ENCODE results near the gene CPEB4.

Gene CPEB4

DNA sequence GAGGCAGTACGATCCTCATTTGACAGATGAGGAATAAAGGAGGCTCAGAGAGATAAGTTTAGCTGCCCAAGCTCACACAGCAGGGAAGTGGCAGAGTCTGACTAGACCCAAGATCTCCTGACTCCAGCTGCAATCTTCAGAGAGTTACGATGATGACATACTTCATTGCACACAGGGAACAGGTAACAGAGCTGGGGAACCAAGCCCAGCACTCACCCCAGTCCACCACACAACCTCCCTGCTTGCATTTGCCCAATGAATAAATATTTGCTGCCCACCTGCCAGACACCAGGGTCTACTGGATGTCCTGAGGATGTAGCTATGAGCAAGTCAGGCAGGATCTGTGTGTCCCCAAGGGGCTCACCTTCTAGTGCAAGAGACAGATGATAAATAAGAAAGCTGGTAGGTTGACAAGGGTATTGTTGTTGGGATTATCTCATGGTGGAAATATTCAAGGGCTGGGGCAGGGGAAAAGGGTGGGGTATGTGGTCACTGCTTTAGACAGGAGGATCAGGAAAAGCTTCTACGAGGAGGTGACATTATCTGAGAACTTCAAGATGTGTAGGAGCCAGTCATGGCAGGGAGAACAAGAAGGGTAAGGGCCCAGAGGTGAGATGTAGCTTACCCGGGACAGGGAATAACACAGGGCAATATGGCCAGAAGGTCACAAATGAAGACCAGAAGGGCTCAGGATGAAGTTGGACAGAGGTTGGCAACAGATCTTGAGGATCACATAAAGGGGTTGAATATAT lies 28.6 kb upstream of the CPEB4 start:
- no peak for DNase-seq

DNA sequence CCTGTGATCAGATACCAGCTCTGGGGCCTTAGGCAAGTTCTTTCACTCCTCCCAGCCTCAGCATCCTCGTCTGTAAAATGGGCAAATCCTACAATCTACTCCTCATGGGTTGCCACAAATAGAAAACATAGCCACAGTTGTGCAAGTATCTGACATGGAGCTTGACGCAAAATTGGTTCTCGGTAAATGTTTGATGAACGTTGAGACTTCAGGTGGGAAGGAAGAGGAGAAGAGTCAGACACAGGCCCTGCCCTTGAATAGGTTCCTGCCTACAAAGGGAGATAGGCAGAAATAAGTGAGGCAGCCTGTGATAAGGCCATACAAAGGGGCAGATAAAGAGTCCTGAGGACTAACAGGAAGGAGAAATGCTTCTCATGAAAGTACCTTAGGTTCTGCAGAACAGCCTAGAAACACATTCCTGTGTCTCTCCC lies 26.1 kb upstream of the CPEB4 start:
- DNase-seq = no peak

DNA sequence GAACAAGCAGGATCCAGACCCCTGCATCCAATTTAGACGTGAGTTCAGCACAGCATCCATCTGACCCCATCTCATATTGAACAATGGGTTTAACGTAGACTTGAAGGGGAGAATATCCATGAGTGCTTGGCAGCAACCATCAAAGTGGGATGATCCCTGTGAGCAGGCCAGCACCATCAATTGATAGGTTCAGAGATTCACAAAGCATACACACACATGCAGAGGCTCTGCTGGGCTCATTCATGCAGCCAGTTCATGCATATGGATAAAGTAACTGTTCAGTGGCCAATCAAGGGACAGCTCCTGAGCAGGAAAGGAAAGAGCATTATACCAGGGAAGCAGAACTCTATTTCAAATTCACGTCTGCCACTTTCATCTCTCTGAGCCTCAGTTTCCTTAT lies 24.8 kb upstream of the CPEB4 start:
- no peak for DNase-seq

DNA sequence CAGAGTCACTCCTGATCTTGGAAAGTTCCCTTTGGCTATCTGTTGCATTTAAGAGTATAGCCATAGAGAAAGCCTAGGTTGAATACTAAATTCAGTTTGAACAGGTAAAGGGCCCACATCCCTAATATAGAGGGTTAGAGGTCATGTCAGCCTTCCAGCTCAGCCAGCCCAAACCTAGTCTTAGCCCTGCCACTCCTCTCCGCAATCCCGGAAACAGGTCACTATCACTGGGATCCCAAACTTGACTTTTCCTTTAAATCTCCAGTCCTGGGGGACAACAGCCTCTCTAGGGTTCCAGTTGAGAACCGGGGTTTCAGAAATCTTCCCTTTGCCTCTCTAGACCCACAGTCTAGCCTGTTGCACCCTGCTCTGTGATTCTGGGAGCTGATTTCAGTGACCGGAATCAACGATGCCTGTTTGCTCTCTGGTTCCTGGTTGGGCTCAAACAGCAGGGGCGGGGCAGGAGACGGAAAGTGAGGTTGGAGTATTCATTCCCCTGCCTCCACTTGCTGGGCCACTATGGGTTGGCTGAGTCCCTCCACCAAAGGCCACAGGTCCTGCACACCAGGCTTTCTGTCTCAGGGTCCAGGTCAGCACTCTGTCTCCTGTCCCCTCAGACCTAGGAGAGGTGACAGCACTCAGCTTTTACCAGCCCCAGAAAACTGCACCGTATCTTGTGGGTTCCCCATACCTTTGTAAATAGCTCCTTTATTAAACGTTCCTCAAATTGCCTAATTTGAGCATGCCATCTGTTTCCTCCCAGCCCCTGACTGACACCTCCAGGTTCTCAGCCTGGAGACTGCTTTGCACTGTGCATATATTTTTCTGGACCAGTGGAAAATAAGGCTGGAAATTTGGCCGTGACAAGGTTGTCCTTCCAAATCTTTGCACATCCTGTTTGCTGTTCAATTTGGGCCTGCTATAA lies 23.8 kb upstream of the CPEB4 start:
- peak in 1 of 2 donors; percentile 22 for DNase-seq

DNA sequence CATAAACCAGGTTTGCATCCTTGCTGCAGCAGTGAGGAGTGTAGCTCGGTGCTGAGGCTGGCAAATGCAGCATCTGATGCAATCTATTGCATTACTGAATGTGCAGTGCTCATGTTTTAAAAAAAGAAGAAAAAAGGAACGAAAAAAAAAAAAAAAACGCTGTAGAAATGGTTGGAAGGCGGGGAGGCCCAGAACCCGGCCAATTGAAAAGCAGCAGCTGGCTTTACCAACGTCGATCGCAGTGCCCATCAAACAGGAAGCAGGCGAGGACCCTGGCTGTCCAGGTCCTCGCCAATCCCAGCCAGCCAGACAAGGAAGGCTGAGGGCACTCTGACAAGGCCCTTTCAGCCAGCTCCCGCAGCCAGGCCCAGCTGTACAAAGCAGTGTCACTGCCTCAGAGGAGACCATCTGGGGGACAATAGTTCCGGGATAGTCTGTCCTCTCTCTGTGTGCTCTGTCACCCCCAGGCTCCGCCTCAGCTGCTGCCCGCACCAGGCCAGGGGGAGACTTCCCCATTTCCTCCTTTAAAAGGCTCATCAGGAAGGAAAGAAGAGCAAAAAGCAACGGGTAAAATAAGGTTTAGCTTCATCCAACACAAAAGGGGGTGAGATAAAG lies 21.8 kb upstream of the CPEB4 start:
- peak; percentile 67 to 68 for DNase-seq

DNA sequence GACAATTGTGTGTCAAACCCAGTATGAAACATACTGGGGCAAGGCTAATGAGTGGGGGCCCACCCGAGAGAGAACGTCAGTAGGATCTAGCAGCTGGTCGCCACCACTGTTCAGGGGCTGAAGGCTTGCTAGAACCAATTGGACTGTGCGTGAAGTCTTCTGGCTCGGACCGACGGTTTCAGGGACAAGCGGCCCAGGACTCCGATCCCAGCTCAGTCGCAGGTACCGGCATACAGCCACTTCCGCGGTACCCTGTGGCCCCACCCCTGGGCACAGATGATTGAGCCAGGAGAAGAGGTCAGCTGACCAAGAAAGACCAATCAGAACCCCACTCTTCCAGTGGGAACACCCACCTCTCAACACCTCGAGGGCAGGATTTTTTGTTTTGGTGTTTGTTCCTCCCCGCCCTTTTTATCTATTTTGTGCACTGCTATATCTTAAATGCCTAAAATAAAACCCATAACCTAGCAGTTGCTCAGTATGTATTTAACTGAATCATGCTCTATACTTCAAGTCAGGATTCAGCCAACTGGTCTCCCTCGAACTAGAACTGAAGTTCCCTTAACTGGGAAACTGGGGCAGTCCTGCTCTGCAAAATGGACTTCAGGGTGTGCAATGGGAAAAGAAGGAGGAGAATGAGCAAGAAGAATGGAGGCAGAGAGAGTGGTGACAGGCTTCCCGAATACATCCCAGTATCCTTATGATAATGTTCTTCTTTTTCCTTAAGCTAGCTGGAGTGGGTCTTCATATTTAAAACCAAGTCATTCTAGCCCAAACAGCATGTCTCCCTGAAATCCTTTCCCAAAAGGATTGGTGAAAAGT lies 21.1 kb upstream of the CPEB4 start:
- DNase-seq = no peak

DNA sequence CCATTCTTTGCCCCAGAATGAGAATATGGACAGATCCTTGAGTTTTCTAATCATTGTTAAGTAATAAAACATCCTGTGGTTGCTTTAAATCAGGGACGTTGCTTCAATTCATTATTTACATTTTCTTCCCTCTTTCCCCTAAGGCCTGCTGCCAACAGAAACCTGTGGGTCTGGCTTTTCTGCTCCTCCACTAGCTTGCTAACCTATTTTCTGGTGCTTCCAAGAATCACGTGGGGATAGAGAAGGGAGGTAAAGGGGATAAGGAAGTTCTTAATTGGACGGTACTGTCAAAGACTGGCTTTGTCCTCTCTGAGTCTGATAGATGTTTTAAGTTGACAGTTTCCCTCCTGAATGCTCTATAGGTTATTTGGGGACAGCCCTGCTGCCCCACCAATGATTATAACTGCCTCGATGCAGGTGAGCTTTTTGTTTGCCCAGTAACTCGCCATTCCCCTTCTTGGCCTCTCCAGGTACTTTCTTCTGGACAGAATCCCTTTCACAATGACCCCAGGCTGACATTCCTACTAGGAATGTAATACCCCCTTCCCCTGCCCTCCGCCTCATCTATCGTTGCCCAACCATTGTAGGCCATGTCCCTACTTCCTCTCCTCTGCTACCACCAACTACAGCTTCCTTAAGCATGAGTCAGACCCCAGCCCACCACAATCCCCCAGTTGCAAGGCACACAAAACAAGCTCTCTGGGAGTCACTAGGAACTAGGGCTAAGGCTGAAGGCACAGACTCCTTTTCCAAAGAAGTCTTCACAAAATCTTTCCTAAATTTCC lies 19.9 kb upstream of the CPEB4 start:
- peak; percentile 54 to 77 for DNase-seq

DNA sequence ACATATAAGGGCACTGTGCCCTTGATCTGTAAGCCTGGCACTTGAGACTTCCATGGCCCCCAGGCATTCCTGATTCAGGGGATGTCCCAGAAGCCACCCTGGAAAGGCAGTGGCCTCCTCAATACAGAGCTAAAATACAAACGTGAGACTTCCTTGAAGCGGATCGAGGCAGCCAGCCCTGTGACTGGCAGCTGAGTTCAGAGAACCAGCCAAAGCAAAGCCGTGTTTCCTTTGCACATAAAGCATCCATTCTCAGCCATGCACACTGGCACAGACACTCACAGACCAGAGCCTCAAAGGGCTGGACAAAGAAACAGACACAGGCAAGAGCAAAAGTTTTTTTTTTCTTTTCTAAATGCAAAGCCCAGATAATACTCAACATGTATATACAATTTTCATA lies 18.8 kb upstream of the CPEB4 start:
- DNase-seq = no peak

DNA sequence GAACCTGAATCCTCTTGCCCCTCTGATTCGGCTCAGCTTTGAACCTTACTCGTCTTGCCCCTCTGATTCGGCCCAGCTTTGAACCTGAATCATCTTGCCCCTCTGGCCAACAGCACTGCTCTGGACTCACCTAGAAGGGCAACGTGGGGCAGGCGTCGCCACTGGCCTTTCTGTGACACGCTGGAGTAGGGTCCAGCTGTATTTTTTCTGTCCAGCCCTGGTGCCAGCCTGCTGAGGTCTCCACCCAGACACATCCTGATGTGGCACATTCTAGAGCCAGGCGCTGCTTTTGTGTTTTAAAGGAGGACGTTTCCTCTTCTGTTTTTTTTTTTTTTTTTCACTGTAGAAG lies 15.2 kb upstream of the CPEB4 start:
- no peak for DNase-seq

DNA sequence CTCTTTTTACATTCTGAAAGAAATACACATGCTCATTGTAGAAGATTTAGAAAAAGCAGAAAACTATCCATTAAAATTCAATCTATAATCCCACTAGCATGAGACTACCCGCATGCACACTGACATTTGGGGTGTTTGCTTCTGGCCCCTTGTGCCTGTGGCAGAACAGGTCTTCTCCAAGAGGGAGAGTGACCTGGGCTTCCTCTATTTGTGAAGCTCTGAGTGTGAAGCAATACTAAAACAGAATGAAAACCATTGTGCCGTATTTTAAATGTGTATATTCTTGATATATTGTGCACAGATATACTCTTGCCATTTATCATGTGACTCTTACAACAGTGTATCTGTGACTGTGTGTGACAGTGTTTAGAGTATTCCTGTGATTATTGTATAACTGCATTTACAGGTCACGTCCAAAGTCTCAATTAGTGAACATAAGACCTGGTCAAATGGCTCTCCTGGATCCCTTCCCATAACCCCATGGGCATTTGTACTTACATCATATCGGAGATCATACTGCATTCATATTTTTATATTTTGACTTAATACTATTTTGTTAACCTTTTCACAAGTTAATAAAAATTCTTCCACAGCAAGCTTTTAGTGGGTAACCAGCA lies 14.7 kb upstream of the CPEB4 start:
- peak; percentile 34 for DNase-seq

DNA sequence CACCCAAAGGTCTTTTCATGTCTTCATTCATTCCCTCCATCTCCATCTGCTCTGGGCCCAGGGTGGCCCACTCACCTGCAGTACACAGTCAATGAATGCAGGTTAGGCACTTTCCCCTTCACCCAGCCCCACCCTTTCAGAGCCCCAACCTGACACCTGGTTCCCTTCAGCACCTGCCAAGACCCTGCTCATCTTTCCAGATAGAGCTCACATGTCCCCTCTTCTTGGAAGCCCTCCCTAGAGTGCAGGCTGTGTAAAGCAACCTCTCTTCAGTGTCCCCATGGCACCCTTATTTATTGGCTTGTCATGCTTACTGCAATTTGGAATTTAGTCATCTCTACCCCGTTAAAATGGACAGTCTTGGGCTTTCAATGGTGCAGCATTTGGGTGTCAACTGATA lies 13.0 kb upstream of the CPEB4 start:
- no peak for DNase-seq

DNA sequence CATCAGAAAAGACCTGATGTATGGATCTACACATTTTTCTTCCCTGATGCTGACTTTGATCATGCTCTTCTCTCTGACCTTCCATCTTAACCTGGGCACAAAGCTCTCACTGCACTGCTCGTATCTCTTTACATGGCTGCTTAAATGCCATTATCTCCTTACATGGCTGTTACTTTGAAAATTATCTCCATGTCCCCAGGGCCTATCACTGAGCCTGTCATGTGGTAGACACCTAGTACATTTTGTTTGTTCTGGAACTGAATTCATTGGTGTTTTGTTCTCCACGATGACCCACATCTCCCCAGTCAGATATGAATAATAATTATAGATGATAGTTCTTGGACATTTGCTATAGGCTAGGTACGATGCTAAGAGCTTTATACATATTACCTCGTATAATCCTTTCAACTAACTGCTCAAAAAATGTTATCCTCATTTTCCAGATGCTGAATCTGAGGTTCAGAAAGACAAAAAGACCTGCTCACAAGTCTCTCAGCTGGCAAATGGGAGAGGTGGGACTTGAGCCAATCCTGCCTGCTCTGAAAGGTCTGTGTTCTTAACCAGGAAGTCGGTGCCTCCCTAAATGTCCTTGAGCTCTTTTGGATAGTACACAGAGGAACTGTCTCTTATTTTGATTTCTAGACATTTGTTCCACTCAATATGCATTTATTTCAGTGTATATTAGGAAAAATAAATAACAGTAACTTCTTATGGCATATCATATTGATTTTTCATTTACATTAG lies 9.8 kb upstream of the CPEB4 start:
- DNase-seq = no peak

DNA sequence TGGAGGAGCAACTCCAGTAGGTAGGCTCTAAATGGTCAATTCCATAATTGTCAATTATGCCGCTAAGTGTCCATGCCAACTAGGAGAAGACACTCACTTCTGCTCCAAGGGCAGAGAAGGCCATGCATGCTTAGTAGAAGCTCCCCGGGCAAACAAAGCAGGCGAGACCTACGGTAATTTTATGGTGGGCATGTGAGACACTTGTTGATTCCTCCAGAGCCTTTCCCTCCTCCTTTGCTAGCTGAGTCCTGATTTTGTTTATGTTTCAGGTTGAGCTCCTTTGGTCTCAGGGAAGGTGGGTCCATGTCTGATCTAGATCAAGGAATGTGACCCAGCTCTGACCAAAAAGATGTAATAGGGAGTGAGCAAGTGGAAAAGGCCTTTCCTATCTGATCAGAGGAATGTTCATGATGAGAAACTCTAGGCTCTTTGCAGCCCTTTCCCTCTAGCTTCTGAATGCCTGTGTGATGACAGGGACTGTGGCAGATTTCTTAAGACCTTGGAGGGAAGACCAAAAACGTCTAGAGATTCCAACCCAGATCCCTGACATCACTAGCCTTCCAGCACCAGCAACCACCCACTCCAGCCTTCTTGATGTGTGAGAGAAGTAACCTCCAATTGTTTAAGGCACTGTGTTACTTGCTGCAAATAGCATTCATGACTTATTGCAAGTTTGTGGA lies 7.7 kb upstream of the CPEB4 start:
- peak in 1 of 2 donors; percentile 51 for DNase-seq

DNA sequence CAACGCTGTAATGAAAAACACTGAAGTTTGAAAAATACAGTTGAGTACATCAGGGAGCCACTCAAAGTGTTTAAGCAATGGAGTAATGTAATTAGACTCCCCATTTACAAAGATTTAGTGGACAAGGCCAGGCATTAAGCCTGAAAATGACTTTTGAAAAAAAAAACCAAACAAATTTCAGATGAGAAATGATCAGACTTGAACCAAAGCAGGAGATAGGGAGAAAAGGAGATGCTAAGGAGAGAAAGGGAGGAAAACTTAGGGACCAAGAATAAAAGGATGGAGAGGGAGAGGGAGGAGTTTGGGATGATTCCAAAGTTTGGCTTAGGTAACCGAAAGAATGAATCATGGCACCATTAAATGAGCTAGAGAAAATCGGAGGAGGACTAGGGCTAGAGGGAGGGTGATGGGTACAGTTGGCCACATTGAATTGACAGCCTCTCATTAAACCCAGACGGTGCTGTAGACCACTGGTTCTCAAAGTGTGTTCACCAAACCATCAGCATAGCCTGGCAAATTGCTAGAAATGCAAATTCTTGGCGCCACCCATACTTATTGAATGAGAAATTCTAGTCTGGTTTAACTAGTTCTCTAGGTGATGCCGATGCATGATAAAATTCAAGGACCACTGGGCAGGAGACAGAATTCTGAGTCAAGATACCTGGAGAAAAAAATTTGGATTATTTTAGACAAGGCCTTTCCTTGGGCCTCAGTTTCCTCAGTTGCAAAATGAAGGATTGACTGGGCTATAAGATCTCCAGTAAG lies 6.2 kb upstream of the CPEB4 start:
- no peak for DNase-seq

DNA sequence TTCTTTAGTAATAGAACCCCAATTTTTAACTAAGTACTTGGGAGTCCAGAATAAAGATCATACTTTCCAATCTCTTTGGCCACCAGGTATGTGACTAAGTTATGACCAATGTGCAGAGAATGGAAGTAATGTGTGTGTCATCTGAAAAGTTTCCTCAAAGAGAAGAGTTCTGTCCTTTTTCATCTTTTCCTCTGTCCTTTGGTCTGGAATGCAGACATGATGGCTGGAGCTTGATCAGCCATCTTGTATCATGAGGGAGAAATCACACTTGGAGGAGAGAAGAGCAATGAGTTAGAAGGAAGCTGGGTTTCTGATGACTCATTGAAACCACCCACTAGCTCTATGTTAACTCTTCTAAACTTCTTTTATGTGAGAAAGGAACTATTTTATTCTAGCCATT lies 5.5 kb upstream of the CPEB4 start:
- peak; percentile 21 to 40 for DNase-seq

DNA sequence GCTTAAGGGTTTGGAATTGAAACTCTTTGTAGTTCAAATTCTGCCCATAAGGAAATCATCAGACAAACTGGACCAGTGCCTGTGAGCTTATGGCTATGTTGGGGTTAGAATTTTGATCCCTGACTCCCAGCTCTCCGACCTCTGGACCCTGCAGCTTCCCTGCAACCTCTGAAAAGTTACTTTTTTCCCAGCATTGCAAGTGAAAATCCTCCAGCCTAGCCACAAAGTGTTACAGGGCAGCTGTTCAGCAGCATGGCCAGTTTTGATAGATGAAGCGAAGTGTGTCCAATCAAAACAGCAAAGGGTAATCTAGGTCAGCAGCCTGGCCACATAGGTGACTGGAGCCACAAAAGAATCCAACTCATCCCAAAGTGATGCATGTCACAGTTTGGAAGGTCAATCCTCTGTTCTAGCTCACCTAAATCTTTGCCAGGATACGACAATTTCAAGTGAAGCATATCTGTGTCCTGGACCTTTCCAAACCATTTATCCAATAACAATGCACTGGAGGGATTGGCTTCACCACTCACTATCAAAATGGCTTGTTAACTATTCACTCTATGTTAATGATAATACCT lies 4.7 kb upstream of the CPEB4 start:
- no peak for DNase-seq

DNA sequence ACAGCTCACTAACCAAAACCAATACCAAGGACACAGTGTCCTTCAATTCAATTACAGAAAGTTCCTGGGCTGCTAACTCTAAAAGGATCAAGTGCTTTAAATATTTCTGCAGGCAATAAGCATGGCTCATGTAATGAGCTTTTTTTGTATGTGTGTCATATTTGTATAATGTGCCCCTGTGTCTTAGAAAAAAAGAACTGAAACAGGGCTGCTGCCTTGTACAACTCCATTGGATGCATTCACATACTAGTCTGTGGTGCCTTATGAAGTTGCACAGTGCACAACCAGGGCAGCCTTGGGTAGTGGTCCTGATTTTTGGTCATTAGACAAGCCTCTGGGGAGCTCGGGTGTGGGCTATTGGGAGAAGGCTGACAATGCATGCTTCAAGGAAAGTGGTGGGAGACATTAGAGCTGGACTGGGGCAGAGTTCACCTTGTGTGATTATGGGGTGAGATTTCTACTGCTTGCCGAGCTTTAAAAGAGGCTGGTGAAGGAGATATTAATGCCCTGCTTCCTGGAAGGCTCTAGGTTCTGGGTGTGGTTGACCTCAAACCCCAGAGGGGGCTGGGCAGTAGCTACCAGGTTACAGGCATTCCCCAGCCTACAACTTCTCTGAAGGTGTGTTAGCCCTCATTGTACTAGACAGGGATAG lies 3.6 kb upstream of the CPEB4 start:
- DNase-seq = no peak

DNA sequence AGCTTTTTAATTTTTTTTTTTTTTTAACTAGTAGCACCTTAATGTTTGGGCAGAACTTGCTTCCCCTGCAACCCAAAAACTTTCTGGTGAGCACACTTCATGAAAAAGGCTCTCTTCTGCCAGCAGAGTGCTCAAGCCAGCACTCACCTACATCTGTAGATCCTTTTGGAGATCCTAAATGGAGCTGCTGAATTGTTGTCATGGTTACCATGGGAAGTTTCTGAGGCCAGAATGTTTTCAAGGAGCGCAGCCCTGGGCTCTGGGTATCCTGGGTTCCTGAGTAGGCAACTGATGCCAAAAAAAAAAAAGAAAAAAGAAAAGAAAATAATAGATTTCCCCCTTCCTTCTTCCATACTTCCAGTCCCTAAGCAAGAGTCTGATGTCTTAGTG lies 3.1 kb upstream of the CPEB4 start:
- DNase-seq = no peak
